ENCODE data around the gene LRIG2. TPM values are rescaled to one million over a fixed set of nuclear protein-coding genes. Genes with fewer than 3 reads are reported as not detected.

LRIG2 gene
- total and polyA plus RNA-seq, 9 of the 15 experiments (the other 6 are each of a cell fraction or from before 2014, with no cell fraction given): 1.8 to 28.1 (median 11.5) TPM

GRCh38 chr1:113057006-113057405, 16.0 kb upstream of the LRIG2 start:
- Histone ChIP-seq H3K9ac (ENCODE audit: insufficient read depth in 1 of 2, low read depth in 2 of 2, low read length in 2 of 2) (peak overlapping the region in 1 of 2 experiments; percentile 20; a peak in 1 of 4 replicates), H3K4me3 (no peak overlapping the region), H4K20me1 (replicated peaks; ENCODE audit: control insufficient read depth, insufficient read depth, low read length) (no peaks in the 10 kb centered on the region), H3K9me1 (ENCODE audit: control insufficient read depth, insufficient read depth, low read length) (no peaks in the 10 kb centered on the region), H3K4me2 (ENCODE audit: insufficient read depth, low read length) (no peak overlapping the region), H3K27me3 (ENCODE audit: control insufficient read depth in 2 of 2, insufficient read depth in 2 of 2, low read length in 2 of 2) (no peaks in the 10 kb centered on the region), H3K36me3 (ENCODE audit: control insufficient read depth, insufficient read depth, low read length) (no peaks in the 10 kb centered on the region), H3K4me1 (replicated peaks in 1 of 2; ENCODE audit: control insufficient read depth in 2 of 2, insufficient read depth in 2 of 2, low read length in 2 of 2) (peaks cover 7 to 14% of the 10 kb centered on the region in 2 experiments; a peak in 4 of 5 replicates), H3K79me2 (ENCODE audit: control insufficient read depth, insufficient read depth, low read length) (no peaks in the 10 kb centered on the region), H2AFZ (ENCODE audit: low read depth, low read length) (no peak overlapping the region; the same call in 1 of the 2 replicates), H3K27ac (ENCODE audit: extremely low read depth, low read depth, low read length) (no peak overlapping the region), H3K9me3 (replicated peaks; ENCODE audit: control insufficient read depth, insufficient read depth, low read depth, low read length) (no peaks in the 10 kb centered on the region)
- TF ChIP-seq CTCF (IDR thresholded peaks at IDR 0.05 in 2 of 3, conservative IDR thresholded peaks at IDR 0.05 in 1 of 3; ENCODE audit: insufficient read depth in 2 of 3, low read depth in 1 of 3, low read length in 3 of 3): peak in 1 of 3 experiments; percentile 7; a peak in 1 of 6 replicates
- TF ChIP-seq SMAD1 (IDR thresholded peaks at IDR 0.05; ENCODE audit: low read depth, low read length, partially characterized antibody): no peak
- intact Hi-C loops (cut with micrococcal nuclease): no loop called here
- no peak for FAIRE-seq
- WGBS (ENCODE audit: insufficient coverage, low coverage, missing lambda C conversion rate): 28% methylated on average over 2 of the region's 2 CpGs
- no TSS peak for BruUV-seq (replicated peaks)
- POLR2A ChIA-PET: interaction anchor here (0.7 to 5.9 kb wide), 5 partner anchors 14 to 216 kb away, joined by 3 to 48 read pairs (median 4); partner anchors contain the start of gene LRIG2
- no peak for DNase-seq (ENCODE audit: extremely low read depth in 1 of 4, low spot score in 3 of 4)
- CTCF ChIA-PET (ENCODE audit: low intra/inter-chr PET ratio): no interaction called here
- ATAC-seq: peak; percentile 28; the same call in 1 of the 3 replicates
- in situ Hi-C loops (cut with MboI): no loop called here
